Sigmoid colon (tissue), 7 donors: ENCODE results near the gene TRPT1. TPM values are rescaled to one million over a fixed set of nuclear protein-coding genes. Genes with fewer than 3 reads are reported as not detected.

Experiments
- DNase-seq: peaks from one replicate; pipeline ENCODE4 v3.0.0-alpha.2; 2019
- H3K27ac ChIP-seq, 4 donors: fragments of 200-600 bp; sonication (generic); one replicate each; pipeline ENCODE4 v1.5.1; 2016 to 2019; ENCODE audit warnings: mild to moderate bottlenecking in 1 of 4
- H3K27me3 ChIP-seq, 3 donors: fragments of 200-600 bp; sonication (generic); one replicate each; pipeline ENCODE4 v1.5.1; 2019; ENCODE audit warnings: mild to moderate bottlenecking in 1 of 3
- H3K36me3 ChIP-seq, 4 donors: fragments of 200-600 bp; sonication (generic); one replicate each; pipeline ENCODE4 v1.5.1; 2016 to 2019
- H3K4me1 ChIP-seq, 4 donors: fragments of 200-600 bp; sonication (generic); one replicate each; pipeline ENCODE4 v1.5.1; 2017 to 2019
- H3K4me3 ChIP-seq, 4 donors: fragments of 200-600 bp; sonication (generic); one replicate each; pipeline ENCODE4 v1.5.1; 2017 to 2019; ENCODE audit warnings: mild to moderate bottlenecking in 2 of 4, moderate library complexity in 1 of 4
- H3K9me3 ChIP-seq, 4 donors: fragments of 200-600 bp in 3 of 4; sonication (generic) in 3 of 4; one replicate each; pipeline versions ENCODE4 v1.5.1 to v1.6.1; 2013 to 2019
- CTCF ChIP-seq, 4 experiments: fragments of 450-650 bp in 3 of 4; fragments of 200-600 bp in 1 of 4; IDR thresholded peaks; one replicate each; pipeline ENCODE4 v1.5.1; 2016 to 2019; ENCODE audit warnings: antibody characterized with exemption in 4 of 4, mild to moderate bottlenecking in 3 of 4, moderate library complexity in 2 of 4
- EP300 ChIP-seq, 4 donors: sonication (generic); formaldehyde crosslinking; IDR thresholded peaks; one replicate each; pipeline ENCODE4 v1.6.1; 2017; ENCODE audit warnings: antibody characterized with exemption in 4 of 4
- POLR2A ChIP-seq, 2 donors: fragments of 450-650 bp; IDR thresholded peaks; one replicate each; pipeline ENCODE4 v1.6.1; 2016; ENCODE audit warnings: antibody characterized with exemption in 2 of 2, mild to moderate bottlenecking in 2 of 2, moderate library complexity in 2 of 2
- POLR2AphosphoS5 ChIP-seq, 4 donors: sonication (generic); formaldehyde crosslinking; IDR thresholded peaks; one replicate each; pipeline ENCODE4 v1.6.1; 2017; ENCODE audit warnings: antibody characterized with exemption in 4 of 4
- WGBS, 2 donors: extraction: QIAGEN DNeasy Blood & Tissue Kit; methylation state at CpG; one replicate each; pipeline ENCODE4 v1.1.7; 2013; 5-methylcytosine and 5-hydroxymethylcytosine counted together
- intact Hi-C: fragments of 100-400 bp; cut with DNase I; formaldehyde crosslinking; loops from one replicate; pipeline ENCODE4 v1.15.1; 2023
- polyA plus RNA-seq, 3 donors: library from polyadenylated mRNA; stranded (reverse); fragments of 200-250 nt; gene quantifications; one replicate each; pipeline ENCODE4 v1.2.3, GENCODE V29; 2013
- total RNA-seq, 4 donors: library from RNA; depleted of rRNA; stranded (reverse); fragments of >200 nt; gene quantifications; one replicate each; pipeline ENCODE4 v1.1.0, GENCODE V29; 2016
- donor health status: healthy with polysubstance abuse.
- donor health status: Bipolar disorder and iron deficiency.
- donor health status: healthy.

TRPT1 gene
- total and polyA plus RNA-seq, 7 donors: 45.7 to 82.8 (median 79.2) TPM

DNA sequence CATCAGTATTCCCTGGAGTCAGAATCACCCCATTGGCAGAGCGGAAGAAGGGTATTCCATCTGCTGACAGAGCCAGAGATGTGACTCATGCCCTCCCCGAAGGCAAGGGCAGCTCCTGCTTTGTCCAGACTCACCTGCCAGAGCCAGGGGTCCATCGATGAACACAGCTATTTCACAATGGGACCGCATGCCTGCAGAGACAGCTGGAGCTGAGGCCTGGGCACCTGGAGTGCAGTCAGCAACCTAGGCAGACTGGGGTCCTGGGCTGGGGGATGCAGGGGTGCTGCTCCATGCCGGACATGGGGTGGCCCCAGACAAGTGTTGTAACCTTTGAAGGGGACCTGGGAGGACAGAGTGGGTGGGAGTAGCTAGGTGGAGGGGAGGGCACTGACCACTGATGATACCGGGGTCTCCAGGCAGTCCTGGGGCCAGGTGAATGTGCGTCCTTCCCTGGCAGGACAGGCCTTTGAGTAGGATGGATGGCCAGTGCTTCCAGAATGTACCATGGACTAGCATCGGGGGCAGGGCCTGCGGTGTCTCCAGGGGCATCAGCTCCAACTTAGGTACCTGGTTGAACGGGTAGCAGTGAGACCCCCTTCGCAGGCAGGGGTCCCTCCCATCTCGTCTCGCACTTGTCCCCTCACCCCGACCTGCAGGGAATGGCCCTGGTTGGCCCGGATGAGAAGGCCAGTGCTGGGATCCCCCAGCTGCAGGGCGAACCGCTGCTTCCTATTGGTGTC is 1.7 kb downstream of the TRPT1 start:
- Histone ChIP-seq H3K4me1 (peaks cover 0 to 43% (median 30%) of the 10 kb centered on the region in 4 donors), H3K9me3 (no peaks in the 10 kb centered on the region), H3K27me3 (no peaks in the 10 kb centered on the region), H3K4me3 (no peak overlapping the region), H3K27ac (no peak overlapping the region), H3K36me3 (peaks cover 0 to 21% (median 0%) of the 10 kb centered on the region in 4 donors)
- 90 to 93% methylated on average over 17 of the region's 17 CpGs for WGBS, 2 donors
- intact Hi-C loops: no loop called here
- TF ChIP-seq POLR2A (IDR thresholded peaks at IDR 0.05) (no peak), EP300 (IDR thresholded peaks at IDR 0.05) (no peak), POLR2AphosphoS5 (IDR thresholded peaks at IDR 0.05) (no peak), CTCF (IDR thresholded peaks at IDR 0.05) (no peak)
- peak; percentile 68 for DNase-seq

GRCh38 chr11:64223001-64223651 is 2.9 kb downstream of the TRPT1 start:
- TF ChIP-seq CTCF (IDR thresholded peaks at IDR 0.05) (no peak), POLR2A (IDR thresholded peaks at IDR 0.05) (no peak), POLR2AphosphoS5 (IDR thresholded peaks at IDR 0.05) (no peak), EP300 (IDR thresholded peaks at IDR 0.05) (no peak)
- intact Hi-C loops: no loop called here
- peaks cover 0 to 31% (median 26%) of the 10 kb centered on the region in 4 donors for H3K4me1 ChIP-seq
- no peaks in the 10 kb centered on the region for H3K9me3 ChIP-seq
- WGBS, 2 donors: 77 to 87% methylated on average over 24 of the region's 24 CpGs
- H3K27ac ChIP-seq: no peak overlapping the region
- peak; percentile 63 for DNase-seq
- H3K36me3 ChIP-seq: peaks cover 0 to 21% (median 0%) of the 10 kb centered on the region in 4 donors
- no peak overlapping the region for H3K4me3 ChIP-seq
- no peaks in the 10 kb centered on the region for H3K27me3 ChIP-seq

- peaks cover 0 to 26% (median 23%) of the 10 kb centered on the region in 4 donors for H3K4me1 ChIP-seq
- H3K4me3 ChIP-seq: no peak overlapping the region
- no peak for TF ChIP-seq POLR2AphosphoS5 (IDR thresholded peaks at IDR 0.05)
- TF ChIP-seq EP300 (IDR thresholded peaks at IDR 0.05): no peak
- TF ChIP-seq POLR2A (IDR thresholded peaks at IDR 0.05): no peak
- no peak for TF ChIP-seq CTCF (IDR thresholded peaks at IDR 0.05)
- no peaks in the 10 kb centered on the region for H3K9me3 ChIP-seq
- WGBS, 2 donors: 82 to 88% methylated on average over 9 of the region's 9 CpGs
- no peak overlapping the region for H3K27ac ChIP-seq
- no peak for DNase-seq
- no peaks in the 10 kb centered on the region for H3K27me3 ChIP-seq
- peaks cover 0 to 21% (median 0%) of the 10 kb centered on the region in 4 donors for H3K36me3 ChIP-seq
- intact Hi-C loops: no loop called here
Measured at GRCh38 chr11:64222651-64223000, 3.4 kb downstream of the TRPT1 start.

DNA sequence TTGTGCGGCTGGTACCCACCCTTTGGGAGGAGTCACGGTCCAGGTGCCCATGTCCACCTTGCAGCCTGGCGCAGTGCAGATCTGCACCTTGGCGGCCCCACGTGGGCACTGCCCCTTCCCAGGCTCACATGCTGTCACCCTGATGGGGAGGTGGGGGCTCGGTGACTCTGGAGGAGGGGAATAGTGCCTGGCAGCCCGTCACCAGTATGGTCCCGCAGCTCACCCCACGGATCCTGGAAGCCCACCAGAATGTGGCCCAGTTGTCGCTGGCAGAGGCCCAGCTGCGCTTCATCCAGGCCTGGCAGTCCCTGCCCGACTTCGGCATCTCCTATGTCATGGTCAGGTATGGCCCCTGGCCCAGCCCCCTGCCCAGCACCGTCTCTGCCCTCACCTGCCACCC is 5.2 kb downstream of the TRPT1 start:
- Histone ChIP-seq H3K36me3 (peaks cover 0 to 21% (median 0%) of the 10 kb centered on the region in 4 donors), H3K4me1 (peaks cover 0 to 11% (median 11%) of the 10 kb centered on the region in 4 donors), H3K27ac (no peak overlapping the region), H3K4me3 (no peak overlapping the region), H3K9me3 (no peaks in the 10 kb centered on the region), H3K27me3 (no peaks in the 10 kb centered on the region)
- TF ChIP-seq POLR2AphosphoS5 (IDR thresholded peaks at IDR 0.05) (no peak), CTCF (IDR thresholded peaks at IDR 0.05) (no peak), POLR2A (IDR thresholded peaks at IDR 0.05) (no peak), EP300 (IDR thresholded peaks at IDR 0.05) (no peak)
- WGBS, 2 donors: 91 to 95% methylated on average over 14 of the region's 14 CpGs
- intact Hi-C loops: no loop called here
- no peak for DNase-seq
